Breast epithelium (tissue), 4 donors: ENCODE results near the gene LACC1. TPM values are rescaled to one million over a fixed set of nuclear protein-coding genes. Genes with fewer than 3 reads are reported as not detected.

Experiments used
- DNase-seq, 2 donors: peaks; one replicate each; pipeline ENCODE4 v3.0.0-alpha.2; 2019; ENCODE audit warnings: low spot score in 2 of 2
- H3K27ac ChIP-seq, 2 donors: fragments of 200-600 bp; sonication (generic) in 1 of 2; one replicate each; pipeline ENCODE4 v1.5.1; 2016 to 2019; ENCODE audit warnings: mild to moderate bottlenecking in 1 of 2
- H3K27me3 ChIP-seq, 2 donors: fragments of 200-600 bp; sonication (generic) in 1 of 2; one replicate each; pipeline versions ENCODE4 v1.5.1 to v1.6.0; 2017 to 2019; ENCODE audit warnings: control low read depth in 1 of 2, mild to moderate bottlenecking in 1 of 2
- H3K36me3 ChIP-seq: fragments of 200-600 bp; one replicate; pipeline ENCODE4 v1.5.1; 2019
- H3K4me1 ChIP-seq, 2 donors: fragments of 200-600 bp; sonication (generic); one replicate each; pipeline ENCODE4 v1.5.1; 2016 to 2019; ENCODE audit warnings: control low read depth in 1 of 2
- H3K4me3 ChIP-seq, 3 donors: fragments of 200-600 bp; sonication (generic); 1 replicate in 2 of 3; 2 replicates in 1 of 3; pipeline ENCODE4 v1.5.1; 2016 to 2019; ENCODE audit warnings: mild to moderate bottlenecking in 3 of 3, moderate library complexity in 2 of 3
- H3K9me3 ChIP-seq, 2 donors: fragments of 200-600 bp; sonication (generic) in 1 of 2; one replicate each; pipeline ENCODE4 v1.5.1; 2016 to 2019; ENCODE audit warnings: control low read depth in 1 of 2
- POLR2A ChIP-seq: fragments of 450-650 bp; IDR thresholded peaks from one replicate; pipeline ENCODE4 v1.6.1; 2016; ENCODE audit warnings: antibody characterized with exemption, mild to moderate bottlenecking, moderate library complexity
- POLR2AphosphoS5 ChIP-seq, 3 donors: sonication (generic); formaldehyde crosslinking; IDR thresholded peaks; one replicate each; pipeline ENCODE4 v1.6.1; 2017; ENCODE audit warnings: antibody characterized with exemption in 3 of 3
- intact Hi-C: fragments of 100-400 bp; cut with DNase I; formaldehyde crosslinking; loops from one replicate; pipeline ENCODE4 v1.15.1; 2023; ENCODE audit warnings: low total_unique reads
- total RNA-seq, 3 donors: library from RNA; depleted of rRNA; stranded (reverse); fragments of >200 nt; gene quantifications; one replicate each; pipeline ENCODE4 v1.1.0, GENCODE V29; 2016
- TF ChIP-seq, protein P1 (sequence below), 3 donors: fragments of 450-650 bp; IDR thresholded peaks; one replicate each; pipeline ENCODE4 v1.5.1; 2016 to 2017; ENCODE audit warnings: antibody characterized with exemption in 3 of 3, mild to moderate bottlenecking in 3 of 3, moderate library complexity in 3 of 3

LACC1 gene
- total RNA-seq = 10 to 100 TPM in 2 of 3 donors, 1 to 10 TPM in 1; 8.2 to 11.1 (median 10.4) TPM

DNA sequence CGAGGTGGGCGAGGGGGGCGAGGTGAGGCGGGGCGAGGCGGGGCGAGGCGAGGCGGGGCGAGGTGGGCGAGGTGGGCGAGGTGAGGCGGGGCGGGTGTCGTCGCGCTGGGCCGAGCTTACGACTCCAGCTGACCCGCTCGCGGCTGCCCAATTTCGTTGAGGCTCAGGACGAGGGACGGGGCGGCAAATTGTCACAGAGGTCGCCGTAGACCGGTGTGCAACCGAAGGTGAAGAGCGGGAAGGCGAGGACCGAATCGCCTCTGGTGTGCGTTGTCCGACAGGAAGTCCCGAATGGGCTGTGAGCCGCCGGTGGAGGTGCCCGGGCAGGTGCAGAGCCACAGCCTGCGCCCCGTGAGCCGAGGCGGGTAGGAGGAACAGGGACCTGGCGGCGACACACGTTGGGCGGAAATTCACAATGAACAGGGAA, at the start of gene LACC1:
Gene LACC1 (plus strand): TSS at position 150 of the 427 bp plus-strand sequence. CDS start 1,082 bp downstream, outside the sequence.
- Histone ChIP-seq H3K27ac (peak within 1 kb of the TSS; percentile 96 to 99), H3K27me3 (no peaks in the 10 kb centered on the region), H3K9me3 (no peaks in the 10 kb centered on the region), H3K4me3 (peak within 1 kb of the TSS; percentile 81 to 95 (median 83)), H3K36me3 (no peaks in the 10 kb centered on the region), H3K4me1 (no peaks in the 10 kb centered on the region)
- DNase-seq = peak in 1 of 2 donors; percentile 40
- TF ChIP-seq, protein P1, sequence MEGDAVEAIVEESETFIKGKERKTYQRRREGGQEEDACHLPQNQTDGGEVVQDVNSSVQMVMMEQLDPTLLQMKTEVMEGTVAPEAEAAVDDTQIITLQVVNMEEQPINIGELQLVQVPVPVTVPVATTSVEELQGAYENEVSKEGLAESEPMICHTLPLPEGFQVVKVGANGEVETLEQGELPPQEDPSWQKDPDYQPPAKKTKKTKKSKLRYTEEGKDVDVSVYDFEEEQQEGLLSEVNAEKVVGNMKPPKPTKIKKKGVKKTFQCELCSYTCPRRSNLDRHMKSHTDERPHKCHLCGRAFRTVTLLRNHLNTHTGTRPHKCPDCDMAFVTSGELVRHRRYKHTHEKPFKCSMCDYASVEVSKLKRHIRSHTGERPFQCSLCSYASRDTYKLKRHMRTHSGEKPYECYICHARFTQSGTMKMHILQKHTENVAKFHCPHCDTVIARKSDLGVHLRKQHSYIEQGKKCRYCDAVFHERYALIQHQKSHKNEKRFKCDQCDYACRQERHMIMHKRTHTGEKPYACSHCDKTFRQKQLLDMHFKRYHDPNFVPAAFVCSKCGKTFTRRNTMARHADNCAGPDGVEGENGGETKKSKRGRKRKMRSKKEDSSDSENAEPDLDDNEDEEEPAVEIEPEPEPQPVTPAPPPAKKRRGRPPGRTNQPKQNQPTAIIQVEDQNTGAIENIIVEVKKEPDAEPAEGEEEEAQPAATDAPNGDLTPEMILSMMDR (IDR thresholded peaks at IDR 0.05) = no peak
- no peak for TF ChIP-seq POLR2A
- TF ChIP-seq POLR2AphosphoS5 (IDR thresholded peaks at IDR 0.05) = no peak
- intact Hi-C loops = no loop called here

DNA sequence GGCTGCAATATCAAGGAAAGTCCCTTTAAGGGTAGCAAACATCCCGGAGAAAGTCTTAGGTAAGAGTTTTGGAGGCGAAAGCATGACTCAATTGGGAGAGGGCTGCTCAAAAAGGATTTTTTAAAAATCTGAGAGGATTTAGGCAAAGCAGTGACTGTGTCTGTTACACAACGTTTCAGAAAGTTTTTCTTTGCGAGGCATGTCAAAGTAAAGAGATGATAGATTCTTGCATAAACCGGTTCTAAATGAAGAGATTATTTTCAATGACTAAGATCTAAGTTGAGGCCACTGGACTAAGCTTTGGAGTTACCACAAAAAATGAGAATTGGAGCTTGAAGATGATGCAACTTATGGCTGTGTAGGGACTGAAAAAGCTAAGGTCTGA, 49.2 kb upstream of the LACC1 start:
- no peak for DNase-seq
- no peak overlapping the region for H3K27ac ChIP-seq
- H3K4me3 ChIP-seq = peak overlapping the region in 1 of 3 donors; percentile 35
- no peaks in the 10 kb centered on the region for H3K36me3 ChIP-seq
- no peaks in the 10 kb centered on the region for H3K9me3 ChIP-seq
- H3K27me3 ChIP-seq = no peaks in the 10 kb centered on the region
- H3K4me1 ChIP-seq = no peaks in the 10 kb centered on the region
- TF ChIP-seq POLR2AphosphoS5 (IDR thresholded peaks at IDR 0.05) = no peak
- TF ChIP-seq, protein P1 (IDR thresholded peaks at IDR 0.05) = no peak
- no peak for TF ChIP-seq POLR2A
- intact Hi-C loops = no loop called here

DNA sequence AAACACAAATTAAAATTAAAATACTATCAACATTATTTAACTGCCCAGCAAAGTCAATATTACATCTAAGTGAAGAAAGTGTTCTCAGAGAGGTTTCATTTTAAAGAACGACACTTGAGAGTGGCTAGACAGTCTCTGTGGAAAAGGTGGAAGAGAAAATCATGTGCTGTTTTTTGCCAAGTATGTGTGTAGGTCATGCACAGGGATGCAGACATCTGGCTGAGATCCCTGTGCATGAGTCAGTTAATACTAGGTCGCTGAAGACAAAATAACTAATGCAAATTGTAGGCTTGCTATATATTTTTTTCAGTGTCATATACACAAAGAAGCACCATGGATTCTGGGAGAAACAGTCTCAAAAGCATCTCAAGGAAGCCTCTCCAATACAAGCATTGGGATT, 48.6 kb upstream of the LACC1 start:
- no peaks in the 10 kb centered on the region for H3K27me3 ChIP-seq
- no peaks in the 10 kb centered on the region for H3K9me3 ChIP-seq
- no peaks in the 10 kb centered on the region for H3K36me3 ChIP-seq
- H3K4me3 ChIP-seq = no peak overlapping the region
- no peak for TF ChIP-seq POLR2A
- H3K27ac ChIP-seq = no peak overlapping the region
- intact Hi-C loops = no loop called here
- no peak for DNase-seq
- H3K4me1 ChIP-seq = no peaks in the 10 kb centered on the region

DNA sequence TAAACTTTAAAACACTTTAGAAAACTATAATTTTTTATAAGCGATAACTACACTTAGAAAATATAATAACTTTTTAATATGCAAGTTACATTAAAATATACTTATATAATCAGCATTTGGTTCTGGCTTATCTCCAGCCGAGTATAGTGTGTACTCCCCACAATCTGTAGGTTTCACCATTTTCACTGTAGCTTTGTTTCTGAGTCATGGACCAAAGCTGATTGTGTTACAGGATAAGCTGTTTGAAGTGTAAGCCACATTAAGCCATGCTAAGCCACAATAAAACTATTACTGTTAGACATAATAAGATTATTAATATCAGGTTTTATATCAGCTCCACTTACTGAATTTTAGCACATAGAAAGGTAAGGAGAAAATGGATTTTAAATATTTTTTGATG, 44.0 kb upstream of the LACC1 start:
- Histone ChIP-seq H3K4me3 (no peak overlapping the region), H3K27me3 (no peaks in the 10 kb centered on the region), H3K36me3 (no peaks in the 10 kb centered on the region), H3K9me3 (no peaks in the 10 kb centered on the region), H3K4me1 (no peaks in the 10 kb centered on the region), H3K27ac (no peak overlapping the region)
- DNase-seq = no peak
- intact Hi-C loops = no loop called here
- no peak for TF ChIP-seq POLR2AphosphoS5 (IDR thresholded peaks at IDR 0.05)
- TF ChIP-seq POLR2A = no peak
- TF ChIP-seq, protein P1 (IDR thresholded peaks at IDR 0.05) = no peak

DNA sequence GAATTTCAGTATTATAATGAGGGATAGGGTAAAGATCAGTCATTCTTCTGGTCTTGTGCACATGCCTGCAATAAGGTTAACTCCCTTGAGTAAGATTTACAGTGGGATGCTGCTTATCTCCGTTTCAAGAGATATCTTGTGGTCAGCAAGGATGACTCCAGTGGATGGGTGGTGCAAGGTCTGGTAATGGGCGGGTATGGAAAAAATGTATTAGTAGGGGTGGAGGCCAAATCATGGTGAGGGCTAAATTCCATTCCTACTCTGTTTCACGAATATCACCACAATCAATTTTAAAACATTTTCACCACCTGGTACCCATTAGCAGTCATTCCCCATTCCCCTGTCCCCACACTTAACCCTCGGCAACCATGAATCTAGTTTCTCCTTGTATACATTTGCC, 40.8 kb upstream of the LACC1 start:
- TF ChIP-seq POLR2AphosphoS5 (IDR thresholded peaks at IDR 0.05) (no peak), POLR2A (no peak)
- H3K27ac ChIP-seq = no peak overlapping the region
- DNase-seq = no peak
- no peak overlapping the region for H3K4me3 ChIP-seq
- H3K4me1 ChIP-seq = no peaks in the 10 kb centered on the region
- H3K9me3 ChIP-seq = no peaks in the 10 kb centered on the region
- no peaks in the 10 kb centered on the region for H3K36me3 ChIP-seq
- intact Hi-C loops = no loop called here
- H3K27me3 ChIP-seq = no peaks in the 10 kb centered on the region

DNA sequence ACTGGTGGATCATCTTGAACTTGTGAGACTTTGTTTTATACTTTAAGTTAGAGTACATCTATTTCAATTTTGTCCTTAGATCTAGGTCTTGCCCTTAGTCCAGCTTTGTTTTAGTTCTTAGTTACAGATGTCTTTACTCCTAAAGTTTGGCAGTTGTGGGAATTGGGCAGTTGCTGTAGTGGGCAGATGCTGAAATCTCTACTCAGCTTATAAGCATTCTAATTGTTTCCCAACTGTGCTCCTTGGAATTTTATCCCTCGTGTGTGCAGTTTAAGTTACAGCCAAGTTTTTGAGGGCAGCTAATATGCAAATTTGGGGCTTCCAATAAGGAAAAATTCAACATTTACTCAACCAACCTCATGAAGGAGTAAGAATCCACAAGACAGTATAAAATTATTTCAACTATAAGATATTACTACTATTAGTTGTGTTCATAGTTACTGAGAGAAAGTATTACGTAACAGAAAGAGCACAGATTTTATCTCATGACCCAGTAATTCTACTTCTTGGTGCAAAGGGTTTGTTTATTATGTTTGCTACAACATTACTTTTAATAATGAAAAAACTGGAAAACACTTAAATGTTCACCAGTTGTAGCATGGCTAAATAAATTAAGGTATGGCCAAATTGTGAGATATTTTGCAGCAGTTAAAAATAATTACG, 33.1 kb upstream of the LACC1 start:
- Histone ChIP-seq H3K36me3 (no peaks in the 10 kb centered on the region), H3K4me1 (no peaks in the 10 kb centered on the region), H3K9me3 (peaks cover 5 to 14% of the 10 kb centered on the region in 2 donors), H3K27me3 (no peaks in the 10 kb centered on the region), H3K4me3 (no peak overlapping the region), H3K27ac (no peak overlapping the region)
- no peak for DNase-seq
- TF ChIP-seq, protein P1 (IDR thresholded peaks at IDR 0.05) = no peak
- intact Hi-C loops = no loop called here
